HepG2 (cell line): ENCODE results near the gene DCAF7. TPM values are rescaled to one million over a fixed set of nuclear protein-coding genes. Genes with fewer than 3 reads are reported as not detected.

Source experiments
- ATAC-seq: fragments of 200-7000 bp; cut with Tn5 transposase; 3 replicates; pipeline ENCODE4 v1.9.1; 2020; ENCODE audit warnings: mild to moderate bottlenecking, moderate library complexity
- BruUV-seq: library from RNA; stranded (reverse); fragments of 400-500 nt; replicated peaks from 2 replicates; lab custom pipeline; 2021; lab: Mats Ljungman, UMichigan
- CTCF ChIA-PET: fragments of 300-600 bp; formaldehyde crosslinking; extraction: SDS; loops from one replicate; lab custom pipeline; 2021; ENCODE audit warnings: low total read pairs, inconsistent platforms, low intra/inter-chr PET ratio; lab: Yijun Ruan, JAX
- POLR2A ChIA-PET: fragments of 350-600 bp; sonication (Branson Sonifier 250); formaldehyde crosslinking; loops from one replicate; lab custom pipeline; 2020; ENCODE audit warnings: antibody characterized with exemption, inconsistent platforms; lab: Yijun Ruan, JAX
- DNase-seq: peaks from one replicate; pipeline ENCODE4 v3.0.0-alpha.2; 2015; ENCODE audit warnings: low spot score
- FAIRE-seq: peaks from 3 replicates; lab custom pipeline; 2011; peaks lifted over from hg19 to GRCh38; lab: Jason Lieb, UNC
- H2AFZ ChIP-seq: one replicate; pipeline ENCODE4 v1.6.1; 2011; ENCODE audit warnings: low read length, inconsistent platforms
- H3K27ac ChIP-seq: fragments of 300-600 bp; 3 replicates; pipeline ENCODE4 v1.8.0; 2011; ENCODE audit warnings: mixed run types, mild to moderate bottlenecking, mixed read lengths, low read length, inconsistent platforms; ENCODE audit not compliant: insufficient read depth; ENCODE audit errors: extremely low read length
- H3K27me3 ChIP-seq, 2 experiments: fragments of 200-600 bp in 1 of 2; 2 replicates in 1 of 2; 3 replicates in 1 of 2; pipeline versions ENCODE4 v1.6.0 to v1.8.0; 2011; ENCODE audit warnings: low read length in 2 of 2, mild to moderate bottlenecking in 2 of 2, moderate library complexity in 2 of 2, inconsistent platforms in 1 of 2; ENCODE audit not compliant: insufficient read depth in 2 of 2, control insufficient read depth in 1 of 2
- H3K36me3 ChIP-seq, 2 experiments: fragments of 200-600 bp in 1 of 2; replicated peaks in 1 of 2; 2 replicates in 1 of 2; 3 replicates in 1 of 2; pipeline versions ENCODE4 v1.5.1 to v1.8.0; 2011; ENCODE audit warnings: low read length in 2 of 2, inconsistent platforms in 1 of 2; ENCODE audit not compliant: insufficient read depth in 2 of 2, control insufficient read depth in 1 of 2
- H3K4me1 ChIP-seq: 2 replicates; pipeline ENCODE4 v1.5.1; 2012; ENCODE audit warnings: low read length, inconsistent platforms; ENCODE audit not compliant: insufficient read depth
- H3K4me2 ChIP-seq: 2 replicates; pipeline ENCODE4 v1.6.0; 2011; ENCODE audit warnings: low read depth, low read length, inconsistent platforms
- H3K4me3 ChIP-seq, 3 experiments: fragments of 200-600 bp in 1 of 3; sonication (generic), shearing (Covaris generic) in 1 of 3; replicated peaks in 1 of 3; 2 replicates each; pipeline ENCODE4 v1.5.1; 2011 to 2016; ENCODE audit warnings: low read length in 3 of 3, inconsistent platforms in 2 of 3, low read depth in 2 of 3, mild to moderate bottlenecking in 2 of 3, control low read depth in 1 of 3, mixed read lengths in 1 of 3; ENCODE audit not compliant: insufficient read depth in 1 of 3
- H3K79me2 ChIP-seq: one replicate; pipeline ENCODE4 v1.6.1; 2011; ENCODE audit warnings: low read length, inconsistent platforms; ENCODE audit not compliant: insufficient read depth
- H3K9ac ChIP-seq: 2 replicates; pipeline ENCODE4 v1.6.0; 2011; ENCODE audit warnings: mild to moderate bottlenecking, low read depth, low read length, inconsistent platforms; ENCODE audit not compliant: insufficient read depth
- H3K9me3 ChIP-seq: 2 replicates; pipeline ENCODE4 v1.5.1; 2012; ENCODE audit warnings: mild to moderate bottlenecking, low read length
- H4K20me1 ChIP-seq: 2 replicates; pipeline ENCODE4 v1.6.0; 2011; ENCODE audit warnings: inconsistent platforms, mild to moderate bottlenecking, low read length, moderate library complexity; ENCODE audit not compliant: insufficient read depth
- HNRNPL ChIP-seq: fragments of 200-400 bp; formaldehyde crosslinking; IDR thresholded peaks from 2 replicates; pipeline ENCODE4 v1.6.1; 2017; ENCODE audit warnings: mild to moderate bottlenecking, low read depth, low read length
- ZNF33B ChIP-seq: sonication (generic); formaldehyde crosslinking; IDR thresholded peaks from 2 replicates; pipeline ENCODE4 v1.5.1; 2020; ENCODE audit warnings: mild to moderate bottlenecking, missing genetic modification reagents
- ZSCAN12 ChIP-seq: sonication (generic); formaldehyde crosslinking; IDR thresholded peaks from 2 replicates; pipeline ENCODE4 v1.9.0; 2021; ENCODE audit warnings: mild to moderate bottlenecking, missing genetic modification reagents
- WGBS: methylation state at CpG from one replicate; pipeline ENCODE4 v1.1.6; 2017; ENCODE audit warnings: low lambda C conversion rate; 5-methylcytosine and 5-hydroxymethylcytosine counted together
- in situ Hi-C: cut with HindIII; loops from 2 replicates; pipeline ENCODE4 v1.10.0; 2017; ENCODE audit warnings: low pct_unique_long_range_greater_than_20kb; ENCODE audit not compliant: extremely low pct_ligation_motif_present
- intact Hi-C: fragments of 100-400 bp; cut with micrococcal nuclease; formaldehyde crosslinking; loops from one replicate; pipeline ENCODE4 v1.10.0; 2022; ENCODE audit not compliant: unreplicated experiment
- polyA plus RNA-seq, 8 experiments: library from polyadenylated mRNA; depleted of rRNA in 3 of 8; stranded (reverse) in 7 of 8; unstranded in 1 of 8; fragments of >200 nt; fragmentation: Illumina TruSeq in 4 of 8; extraction: Trizol in 4 of 8; gene quantifications; 2 replicates each; pipeline versions ENCODE4 v1.2.1 to v1.2.3, GENCODE V29; 2011 to 2016; ENCODE audit warnings: low read depth in 4 of 8, missing spikeins in 1 of 8, mixed read lengths in 1 of 8; ENCODE audit not compliant: insufficient read depth in 1 of 8
- total RNA-seq, 5 experiments: library from RNA; depleted of rRNA; stranded (reverse); fragments of >200 nt; fragmentation: Illumina TruSeq; extraction: Trizol; gene quantifications; 2 replicates each; pipeline ENCODE4 v1.2.3, GENCODE V29; 2016; ENCODE audit warnings: low read depth in 1 of 5

DCAF7 gene
- total and polyA plus RNA-seq, 2 of the 13 experiments (the other 11 are each of a cell fraction or from before 2014, with no cell fraction given): 55.2 to 73.4 TPM

DNA sequence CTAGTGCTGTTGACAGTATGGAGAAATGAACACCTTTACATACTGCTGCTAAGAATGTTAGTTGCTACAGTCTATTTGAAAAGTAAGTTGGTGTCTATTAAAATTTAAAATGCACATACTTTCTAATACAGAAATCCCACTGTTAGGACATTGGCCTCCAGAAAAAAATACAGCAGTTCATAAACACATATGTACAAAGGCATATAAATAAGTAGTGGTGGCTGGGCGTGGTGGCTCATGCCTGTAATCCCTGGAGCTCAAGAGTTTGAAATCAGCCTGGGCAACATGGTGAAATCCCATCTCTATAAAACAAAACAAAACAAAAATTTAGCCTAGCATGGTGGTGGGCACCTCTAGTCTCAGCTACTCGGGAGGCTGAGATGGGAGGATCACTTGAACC is 13.1 kb downstream of the DCAF7 start:
- ATAC-seq (no peak), FAIRE-seq (no peak), DNase-seq (no peak)
- Histone ChIP-seq H2AFZ (no peak overlapping the region), H3K79me2 (peaks cover 77% of the 10 kb centered on the region), H3K9ac (no peak overlapping the region), H3K36me3 (peaks cover 0 to 5% of the 10 kb centered on the region in 2 experiments; a peak in 1 of 5 replicates), H3K27me3 (no peaks in the 10 kb centered on the region), H3K4me1 (0 out of 2 replicates have a peak, but pooled peaks cover 5% of the 10 kb centered on the region), H3K27ac (no peak overlapping the region), H3K4me2 (no peak overlapping the region), H3K4me3 (no peak overlapping the region), H3K9me3 (no peaks in the 10 kb centered on the region), H4K20me1 (peaks cover 32% of the 10 kb centered on the region)
- intact Hi-C loops: no loop called here
- in situ Hi-C loops: no loop called here
- 95% methylated on average over 2 of the region's 2 CpGs for WGBS
- ChIA-PET CTCF (no interaction called here), POLR2A (no interaction called here)
- no peak for TF ChIP-seq ZSCAN12 (CRISPR knock-in tag)
- BruUV-seq: no TSS peak

- no TSS peak for BruUV-seq
- FAIRE-seq (no peak), ATAC-seq (peak; percentile 70), DNase-seq (no peak)
- no peak overlapping the region for H3K27ac ChIP-seq
- intact Hi-C loops: no loop called here
- H3K4me2 ChIP-seq: no peak overlapping the region
- ChIA-PET CTCF (no interaction called here), POLR2A (interaction anchor here (0.9 kb wide), 1 partner anchor 57 kb away, joined by 4 read pairs; the partner anchor contains the start of gene MAP3K3)
- H3K36me3 ChIP-seq: peaks cover 0 to 5% of the 10 kb centered on the region in 2 experiments; a peak in 1 of 5 replicates
- H3K27me3 ChIP-seq: no peaks in the 10 kb centered on the region
- H2AFZ ChIP-seq: no peak overlapping the region
- 0 out of 2 replicates have a peak, but pooled peaks have one; percentile 25 for TF ChIP-seq ZNF33B (CRISPR knock-in tag)
- no peak for TF ChIP-seq HNRNPL
- H3K9ac ChIP-seq: no peak overlapping the region
- 94% methylated on average over 5 of the region's 5 CpGs for WGBS
- peaks cover 83% of the 10 kb centered on the region for H3K79me2 ChIP-seq
- H4K20me1 ChIP-seq: peaks cover 35% of the 10 kb centered on the region
- H3K4me3 ChIP-seq: no peak overlapping the region
- in situ Hi-C loops: no loop called here
- H3K9me3 ChIP-seq: no peaks in the 10 kb centered on the region
- H3K4me1 ChIP-seq: 0 out of 2 replicates have a peak, but pooled peaks cover 5% of the 10 kb centered on the region
These were observed 14.3 kb downstream of the DCAF7 start for GRCh38 chr17:63564562-63564961.
